ENCODE data around the gene RGS9. TPM values are rescaled to one million over a fixed set of nuclear protein-coding genes. Genes with fewer than 3 reads are reported as not detected.

Gene RGS9
- total RNA-seq, 1 experiment from 2014 or later: 8.6 TPM

- no peaks in the 10 kb centered on the region for H3K9me2 ChIP-seq (ENCODE audit: insufficient read depth)
- no peak overlapping the region for H3K27ac ChIP-seq (ENCODE audit: low read depth, low read length)
- ATAC-seq (no peak), DNase-seq (ENCODE audit: low read depth, low spot score) (no peak)
- ChIA-PET POLR2A (no interaction called here), RAD21 (ENCODE audit: low non-redundant PET in 1 of 2, low total read pairs in 2 of 2, uncharacterized antibody in 2 of 2, unreplicated experiment in 2 of 2) (no interaction called here), CTCF (no interaction called here)
- H3K4me3 ChIP-seq (replicated peaks in 1 of 2; ENCODE audit: low read depth in 1 of 2, low read length in 2 of 2): no peak overlapping the region
- H3K9me3 ChIP-seq (ENCODE audit: control insufficient read depth in 1 of 2, insufficient read depth in 1 of 2, low read depth in 1 of 2, low read length in 2 of 2): no peaks in the 10 kb centered on the region
- no peak overlapping the region for H3K9ac ChIP-seq (ENCODE audit: low read length)
- TF ChIP-seq ZFX (IDR thresholded peaks at IDR 0.05): no peak
- H3K4me2 ChIP-seq (ENCODE audit: low read length): no peak overlapping the region
- no peaks in the 10 kb centered on the region for H3K36me3 ChIP-seq (ENCODE audit: control insufficient read depth in 1 of 2, insufficient read depth in 2 of 2, low read length in 2 of 2)
- H3K79me2 ChIP-seq (ENCODE audit: insufficient read depth, low read length): no peaks in the 10 kb centered on the region
- BruUV-seq (replicated peaks): no TSS peak
- peaks cover 0 to 8% of the 10 kb centered on the region in 2 experiments; a peak in 2 of 4 replicates for H3K4me1 ChIP-seq (ENCODE audit: control insufficient read depth in 1 of 2, insufficient read depth in 2 of 2, low read length in 2 of 2)
- intact Hi-C loops (cut with micrococcal nuclease): no loop called here
- H4K20me1 ChIP-seq (ENCODE audit: insufficient read depth): no peaks in the 10 kb centered on the region
- H2AFZ ChIP-seq (ENCODE audit: low read depth, low read length, poor library complexity, severe bottlenecking): no peak overlapping the region
- no peaks in the 10 kb centered on the region; the same call in 1 of the 2 replicates for H3K27me3 ChIP-seq (ENCODE audit: insufficient read depth, low read length)
Measured at GRCh38 chr17:65172496-65173136, 35.4 kb downstream of the RGS9 start.

- TF ChIP-seq ATF3 (IDR thresholded peaks at IDR 0.05) (no peak), ZFX (IDR thresholded peaks at IDR 0.05) (no peak), POLR2A (IDR thresholded peaks at IDR 0.05; ENCODE audit: borderline replicate concordance, extremely low read depth, insufficient read depth, insufficient read length) (no peak), ZBTB33 (IDR thresholded peaks at IDR 0.05; ENCODE audit: extremely low read depth, insufficient replicate concordance, low read length) (no peak), EZH2 (IDR thresholded peaks at IDR 0.05) (no peak), EGR1 (IDR thresholded peaks at IDR 0.05; ENCODE audit: low read depth) (no peak), JUND (IDR thresholded peaks at IDR 0.05) (no peak), RAD21 (IDR thresholded peaks at IDR 0.05; ENCODE audit: low read depth) (no peak), ZNF274 (IDR thresholded peaks at IDR 0.05; ENCODE audit: low read depth, low read length) (no peak), SIN3A (IDR thresholded peaks at IDR 0.05; ENCODE audit: low read depth) (no peak), SP1 (IDR thresholded peaks at IDR 0.05; ENCODE audit: low read depth) (no peak), MAX (IDR thresholded peaks at IDR 0.05) (no peak), TCF7L2 (IDR thresholded peaks at IDR 0.05; ENCODE audit: borderline replicate concordance, extremely low read depth, insufficient read depth, insufficient read length) (no peak), ELF1 (IDR thresholded peaks at IDR 0.05; ENCODE audit: borderline replicate concordance, low read depth) (no peak), CBX3 (IDR thresholded peaks at IDR 0.05; ENCODE audit: low read depth) (no peak), FOSL1 (IDR thresholded peaks at IDR 0.05; ENCODE audit: low read depth) (no peak), POLR2AphosphoS5 (IDR thresholded peaks at IDR 0.05; ENCODE audit: low read depth, low read length) (no peak)
- POLR2A ChIA-PET: no interaction called here
- Histone ChIP-seq H3K4me3 (replicated peaks in 1 of 2; ENCODE audit: low read depth in 1 of 2, low read length in 2 of 2) (no peak overlapping the region), H4K20me1 (ENCODE audit: insufficient read depth) (no peaks in the 10 kb centered on the region), H3K27me3 (ENCODE audit: insufficient read depth, low read length) (no peaks in the 10 kb centered on the region; the same call in 1 of the 2 replicates), H3K79me2 (ENCODE audit: insufficient read depth, low read length) (no peaks in the 10 kb centered on the region), H3K36me3 (ENCODE audit: control insufficient read depth in 1 of 2, insufficient read depth in 2 of 2, low read length in 2 of 2) (no peaks in the 10 kb centered on the region), H2AFZ (ENCODE audit: low read depth, low read length, poor library complexity, severe bottlenecking) (no peak overlapping the region), H3K9me3 (ENCODE audit: control insufficient read depth in 1 of 2, insufficient read depth in 1 of 2, low read depth in 1 of 2, low read length in 2 of 2) (no peaks in the 10 kb centered on the region), H3K27ac (ENCODE audit: low read depth, low read length) (no peak overlapping the region), H3K9ac (ENCODE audit: low read length) (no peak overlapping the region), H3K9me2 (ENCODE audit: insufficient read depth) (no peaks in the 10 kb centered on the region), H3K4me1 (ENCODE audit: control insufficient read depth in 1 of 2, insufficient read depth in 2 of 2, low read length in 2 of 2) (peaks cover 0 to 8% of the 10 kb centered on the region in 2 experiments; a peak in 2 of 4 replicates), H3K4me2 (ENCODE audit: low read length) (no peak overlapping the region)
- ATAC-seq (peak; percentile 55), DNase-seq (ENCODE audit: low read depth, low spot score) (no peak)
- RAD21 ChIA-PET (ENCODE audit: low non-redundant PET in 1 of 2, low total read pairs in 2 of 2, uncharacterized antibody in 2 of 2, unreplicated experiment in 2 of 2): no interaction called here
- CTCF ChIA-PET: no interaction called here
- intact Hi-C loops (cut with micrococcal nuclease): no loop called here
- BruUV-seq (replicated peaks): no TSS peak
Measured at GRCh38 chr17:65173284-65173793, 36.2 kb downstream of the RGS9 start.
